ENCODE measurements around the gene RNASEL. TPM values are rescaled to one million over a fixed set of nuclear protein-coding genes. Genes with fewer than 3 reads are reported as not detected.

RNASEL gene
- total and polyA plus RNA-seq, 2 donors (not counting 3 experiments of a cell fraction or from before 2014, with no cell fraction given) = 0.59 to 1.9 TPM

- no peaks in the 10 kb centered on the region for H3K4me1 ChIP-seq (ENCODE audit: control insufficient read depth, extremely low read depth, insufficient read depth, low read length)
- ChIA-PET POLR2A (no interaction called here), CTCF (no interaction called here)
- H3K9me3 ChIP-seq (replicated peaks; ENCODE audit: control insufficient read depth, insufficient read depth, low read length) = no peaks in the 10 kb centered on the region
- no peaks in the 10 kb centered on the region for H3K79me2 ChIP-seq (ENCODE audit: control insufficient read depth, insufficient read depth, low read length)
- no peaks in the 10 kb centered on the region for H3K27me3 ChIP-seq (ENCODE audit: control insufficient read depth in 2 of 2, insufficient read depth in 2 of 2, low read length in 2 of 2)
- FAIRE-seq (no peak), DNase-seq (ENCODE audit: low read depth, low spot score) (no peak)
- H3K27ac ChIP-seq (ENCODE audit: insufficient read depth, low read depth, low read length) = no peak overlapping the region
- H3K36me3 ChIP-seq (ENCODE audit: control insufficient read depth in 2 of 2, extremely low read depth in 1 of 2, insufficient read depth in 2 of 2, low read length in 2 of 2) = no peaks in the 10 kb centered on the region
- no peaks in the 10 kb centered on the region for H4K20me1 ChIP-seq (replicated peaks; ENCODE audit: control insufficient read depth, extremely low read depth, insufficient read depth, low read length)
- H3K4me3 ChIP-seq (replicated peaks in 1 of 3; ENCODE audit: insufficient read depth in 1 of 3, low read depth in 1 of 3, low read length in 3 of 3) = no peak overlapping the region
- dilution Hi-C loops (cut with MboI; ENCODE audit: extremely low pct_ligation_motif_present, low sequenced_read_pairs) = no loop called here
- intact Hi-C loops (cut with micrococcal nuclease) = no loop called here
- no TSS peak for BruUV-seq (replicated peaks)
- no peak overlapping the region for H2AFZ ChIP-seq (ENCODE audit: low read depth, low read length)
- TF ChIP-seq POLR2A (IDR thresholded peaks at IDR 0.05; ENCODE audit: low read depth, low read length) = no peak
- no peak for TF ChIP-seq GATA2 (IDR thresholded peaks at IDR 0.05; ENCODE audit: insufficient read depth, insufficient read length, low read depth, low read length)
- no peak for TF ChIP-seq MYC (IDR thresholded peaks at IDR 0.05; ENCODE audit: low read depth, low read length)
- TF ChIP-seq JUN (IDR thresholded peaks at IDR 0.05; ENCODE audit: borderline replicate concordance, insufficient read depth, insufficient read length, low read depth) = no peak
- TF ChIP-seq CTCF (IDR thresholded peaks at IDR 0.05; ENCODE audit: extremely low read depth in 1 of 2, insufficient read depth in 1 of 2, low read depth in 1 of 2, low read length in 2 of 2) = no peak
- no peak for TF ChIP-seq POLR2AphosphoS5 (IDR thresholded peaks at IDR 0.05; ENCODE audit: insufficient read depth, low read depth, low read length)
- no peak for TF ChIP-seq FOS (IDR thresholded peaks at IDR 0.05; ENCODE audit: borderline replicate concordance, insufficient read depth, low read length)
- TF ChIP-seq MAX (IDR thresholded peaks at IDR 0.05; ENCODE audit: insufficient read depth, insufficient read length) = no peak
- TF ChIP-seq EZH2 (IDR thresholded peaks at IDR 0.05; ENCODE audit: borderline replicate concordance, low read depth, low read length, severe bottlenecking) = no peak
- no peaks in the 10 kb centered on the region for H3K9me1 ChIP-seq (replicated peaks; ENCODE audit: control insufficient read depth, extremely low read depth, insufficient read depth, low read length)
- no peak overlapping the region for H3K4me2 ChIP-seq (ENCODE audit: insufficient read depth, low read length)
- H3K9ac ChIP-seq (replicated peaks; ENCODE audit: extremely low read depth, insufficient read depth, low read length) = no peak overlapping the region
These were observed 28.6 kb downstream of the RNASEL start for GRCh38 chr1:182560392-182560984.
